Gastroesophageal sphincter (tissue), 3 donors: ENCODE data around the gene P3H1.

Experiments used
- POLR2A ChIP-seq, 2 donors: fragments of 450-650 bp; IDR thresholded peaks; one replicate each; pipeline ENCODE4 v1.6.1; 2017; ENCODE audit warnings: antibody characterized with exemption in 2 of 2, mild to moderate bottlenecking in 2 of 2, moderate library complexity in 1 of 2
- TF ChIP-seq, protein P1 (sequence below), 4 experiments: fragments of 200-600 bp in 2 of 4; fragments of 450-650 bp in 2 of 4; sonication (generic) in 1 of 4; IDR thresholded peaks; one replicate each; pipeline ENCODE4 v1.5.1; 2017 to 2019; ENCODE audit warnings: antibody characterized with exemption in 4 of 4, mild to moderate bottlenecking in 2 of 4, moderate library complexity in 2 of 4

DNA sequence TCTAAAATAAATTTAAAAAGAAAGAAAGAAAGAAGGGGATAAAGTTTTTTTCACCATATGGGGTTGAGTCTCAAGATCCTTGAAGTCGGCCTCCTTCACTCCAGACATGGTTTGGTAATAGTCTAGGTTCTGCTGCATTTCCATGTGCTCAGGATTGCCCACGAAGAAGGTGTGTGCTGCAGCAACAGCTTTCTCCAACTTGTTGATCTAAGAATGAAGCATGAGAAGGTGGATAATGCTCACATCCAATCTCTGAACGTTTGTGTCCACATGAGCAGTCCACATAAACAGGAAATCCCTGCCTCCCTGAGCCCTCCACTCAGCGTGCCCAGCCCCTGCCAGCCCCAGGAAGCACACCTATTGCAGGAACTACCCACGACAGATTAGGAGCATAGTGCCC is 4.6 kb downstream of the P3H1 start:
- TF ChIP-seq POLR2A (IDR thresholded peaks at IDR 0.05), result no peak
- TF ChIP-seq, protein P1, sequence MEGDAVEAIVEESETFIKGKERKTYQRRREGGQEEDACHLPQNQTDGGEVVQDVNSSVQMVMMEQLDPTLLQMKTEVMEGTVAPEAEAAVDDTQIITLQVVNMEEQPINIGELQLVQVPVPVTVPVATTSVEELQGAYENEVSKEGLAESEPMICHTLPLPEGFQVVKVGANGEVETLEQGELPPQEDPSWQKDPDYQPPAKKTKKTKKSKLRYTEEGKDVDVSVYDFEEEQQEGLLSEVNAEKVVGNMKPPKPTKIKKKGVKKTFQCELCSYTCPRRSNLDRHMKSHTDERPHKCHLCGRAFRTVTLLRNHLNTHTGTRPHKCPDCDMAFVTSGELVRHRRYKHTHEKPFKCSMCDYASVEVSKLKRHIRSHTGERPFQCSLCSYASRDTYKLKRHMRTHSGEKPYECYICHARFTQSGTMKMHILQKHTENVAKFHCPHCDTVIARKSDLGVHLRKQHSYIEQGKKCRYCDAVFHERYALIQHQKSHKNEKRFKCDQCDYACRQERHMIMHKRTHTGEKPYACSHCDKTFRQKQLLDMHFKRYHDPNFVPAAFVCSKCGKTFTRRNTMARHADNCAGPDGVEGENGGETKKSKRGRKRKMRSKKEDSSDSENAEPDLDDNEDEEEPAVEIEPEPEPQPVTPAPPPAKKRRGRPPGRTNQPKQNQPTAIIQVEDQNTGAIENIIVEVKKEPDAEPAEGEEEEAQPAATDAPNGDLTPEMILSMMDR (IDR thresholded peaks at IDR 0.05), result no peak
